Hematopoietic multipotent progenitor cell treated with erythropoietin and hydrocortisone succinate and interleukin-3 and kit ligand, for 4 days (in vitro differentiated cells): ENCODE results near the gene TLN1.

ENCODE experiments used
- DNase-seq: peaks from one replicate; pipeline ENCODE4 v3.0.0-alpha.2; 2015

Gene TLN1

DNA sequence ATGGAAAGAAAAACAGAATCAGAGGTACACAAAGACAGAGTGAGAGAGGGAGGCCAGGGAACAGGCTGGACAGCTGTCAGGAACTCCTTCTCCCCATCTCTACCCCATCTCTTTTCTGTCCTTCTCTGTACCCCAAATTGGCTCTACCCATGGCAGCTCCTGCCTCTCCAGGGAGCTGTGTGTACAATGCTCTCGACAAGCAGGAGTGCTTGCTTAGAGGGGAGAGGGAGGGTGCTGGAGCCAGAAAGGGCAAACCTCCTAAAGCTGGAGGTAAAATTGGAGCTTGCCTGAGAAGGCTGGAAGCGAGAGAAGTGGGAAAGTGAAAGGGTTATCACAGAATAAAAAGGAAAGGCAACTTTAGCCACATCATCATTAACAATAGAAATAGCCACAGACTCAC is 48.7 kb downstream of the TLN1 start:
- DNase-seq, result no peak

DNA sequence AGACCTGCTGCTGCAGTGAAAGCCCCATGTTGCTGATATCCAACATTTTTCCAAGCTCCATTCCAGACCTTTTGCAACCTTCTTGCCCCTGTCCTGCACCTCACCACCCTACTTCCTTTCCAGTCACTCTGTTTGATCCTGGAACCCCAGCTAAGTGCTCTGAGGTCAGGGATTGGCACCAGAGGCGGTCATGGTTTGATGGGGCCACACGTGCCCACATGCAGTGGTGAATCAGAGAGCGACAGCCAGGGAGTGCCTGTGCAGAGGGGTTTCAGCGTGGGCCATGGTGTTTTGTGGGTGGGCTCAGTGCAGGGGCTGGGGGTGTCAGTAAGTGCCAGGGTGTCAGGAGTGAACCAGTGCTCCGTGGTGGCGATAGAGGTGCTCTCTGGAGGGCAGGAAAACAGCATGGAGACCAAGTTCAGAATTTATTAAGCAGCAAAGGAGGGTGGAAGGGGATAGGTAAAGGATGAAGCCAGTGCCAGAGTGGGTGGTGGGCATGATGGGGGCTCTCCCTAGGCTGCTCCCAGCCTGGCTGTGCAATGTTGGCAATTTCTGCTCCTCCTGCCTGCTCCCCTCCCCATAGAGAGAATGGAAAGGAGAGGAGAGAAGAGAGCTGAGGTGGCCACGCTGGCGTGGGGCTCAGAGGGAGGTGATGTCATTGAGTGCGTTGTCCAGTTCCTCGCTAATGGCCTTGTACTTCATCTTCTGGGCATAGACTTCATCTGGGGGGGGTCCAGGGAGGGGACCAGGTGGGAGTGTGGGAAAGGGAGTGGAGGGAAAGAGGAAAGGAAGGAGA is 49.3 kb downstream of the TLN1 start:
- DNase-seq, result no peak

- no peak for DNase-seq
Observed at GRCh38 chr9:35682051-35682450, 49.9 kb downstream of the TLN1 start.

GRCh38 chr9:35681341-35682002 is 50.5 kb downstream of the TLN1 start:
- DNase-seq, result no peak

- DNase-seq, result no peak
Observed at GRCh38 chr9:35680331-35681105, 51.5 kb downstream of the TLN1 start.

GRCh38 chr9:35679766-35680330 is 52.1 kb downstream of the TLN1 start:
- DNase-seq, result no peak

GRCh38 chr9:35679091-35679490 is 52.9 kb downstream of the TLN1 start:
- no peak for DNase-seq

GRCh38 chr9:35675732-35676392 is 56.1 kb downstream of the TLN1 start:
- DNase-seq, result peak; percentile 50

- DNase-seq, result no peak
Observed at GRCh38 chr9:35675204-35675603, 56.8 kb downstream of the TLN1 start.

DNA sequence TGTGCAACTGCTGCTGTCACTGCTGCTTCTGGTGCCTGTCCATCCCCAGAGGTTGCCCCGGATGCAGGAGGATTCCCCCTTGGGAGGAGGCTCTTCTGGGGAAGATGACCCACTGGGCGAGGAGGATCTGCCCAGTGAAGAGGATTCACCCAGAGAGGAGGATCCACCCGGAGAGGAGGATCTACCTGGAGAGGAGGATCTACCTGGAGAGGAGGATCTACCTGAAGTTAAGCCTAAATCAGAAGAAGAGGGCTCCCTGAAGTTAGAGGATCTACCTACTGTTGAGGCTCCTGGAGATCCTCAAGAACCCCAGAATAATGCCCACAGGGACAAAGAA is 58.0 kb downstream of the TLN1 start:
- DNase-seq, result no peak

GRCh38 chr9:35673132-35674024 is 58.6 kb downstream of the TLN1 start, which contains the start of gene CA9:
Gene CA9, plus strand, starts transcription at chr9:35673928. Its CDS starts 32 bp downstream, at chr9:35673960.
- no peak for DNase-seq

DNA sequence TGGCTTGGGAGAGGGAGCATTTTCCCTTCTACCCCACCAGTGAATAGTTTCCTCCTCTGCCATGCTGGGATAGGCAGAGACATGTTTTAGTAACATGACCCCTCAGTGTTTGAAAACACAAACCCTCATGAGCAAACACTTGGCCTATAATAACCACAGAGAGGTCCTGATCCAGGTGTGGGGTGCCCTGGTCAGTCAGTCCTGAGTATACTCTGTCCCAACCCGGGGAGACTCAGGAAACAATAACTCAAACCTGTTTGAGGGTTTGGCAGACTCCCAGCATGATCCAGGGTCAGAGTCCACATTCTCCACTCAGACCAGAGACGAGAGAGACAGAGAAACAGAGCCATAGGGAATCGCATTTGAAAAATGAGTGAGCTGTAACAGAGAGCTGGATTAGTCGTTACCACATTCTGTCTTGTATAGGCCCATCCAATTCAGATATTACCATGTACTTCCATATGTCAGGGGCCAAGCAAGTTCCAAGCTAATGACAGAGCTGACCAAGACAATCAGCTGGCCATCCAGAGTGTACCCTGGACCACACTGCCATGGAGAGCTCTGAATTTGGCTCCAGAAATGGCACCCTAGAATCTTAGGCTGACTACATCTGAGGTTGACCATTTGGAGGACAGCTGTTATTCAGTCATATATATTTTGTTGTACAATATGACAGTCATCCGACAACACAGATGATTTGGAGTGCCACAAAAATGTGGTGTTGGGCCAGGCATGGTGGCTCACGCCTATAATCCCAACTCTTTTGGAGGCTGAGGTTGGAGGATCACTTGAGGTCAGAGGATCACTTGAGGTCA is 62.5 kb downstream of the TLN1 start:
- no peak for DNase-seq

GRCh38 chr9:35667939-35668338 is 64.1 kb downstream of the TLN1 start:
- no peak for DNase-seq

DNA sequence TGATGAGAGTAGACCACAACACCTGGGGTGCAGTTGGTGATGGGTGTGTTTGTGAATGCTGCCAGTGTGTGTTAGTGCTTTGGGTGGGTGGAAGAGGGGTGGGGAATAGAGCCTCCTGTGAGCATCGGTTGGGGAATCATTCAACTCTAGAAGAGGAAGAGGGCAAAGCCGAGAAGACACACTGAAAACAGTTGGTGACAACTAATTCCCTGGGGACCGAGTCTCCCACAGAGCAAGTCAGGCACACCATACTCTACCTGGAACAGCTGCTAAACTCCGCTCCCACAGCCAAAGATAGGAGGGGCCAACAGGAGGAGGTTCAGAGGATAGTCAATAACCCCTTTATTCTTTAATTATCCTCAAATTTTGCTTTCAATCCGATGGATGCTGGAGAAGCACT is 65.4 kb downstream of the TLN1 start:
- no peak for DNase-seq

DNA sequence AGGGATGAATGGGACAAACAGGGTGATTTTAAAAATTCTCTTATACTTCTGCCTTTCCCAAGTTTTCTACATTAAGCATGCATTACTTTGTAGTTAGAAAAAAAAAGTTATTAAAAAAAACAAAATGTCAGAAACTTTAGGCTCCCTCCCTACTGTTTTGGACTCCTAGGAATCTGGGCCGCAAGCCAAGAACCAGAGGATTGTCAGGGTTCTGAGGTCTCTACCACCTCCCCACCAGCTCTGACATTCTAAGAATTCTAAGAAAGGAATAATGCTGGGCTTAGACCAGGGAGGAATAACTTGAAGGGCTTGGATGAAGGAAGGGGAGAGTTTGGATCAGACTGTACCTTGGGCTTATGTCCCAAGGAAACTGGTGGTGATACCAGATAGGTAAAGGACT is 66.0 kb downstream of the TLN1 start:
- DNase-seq, result no peak

- no peak for DNase-seq
Observed at GRCh38 chr9:35665471-35665818, 66.5 kb downstream of the TLN1 start.

GRCh38 chr9:35664531-35665470 is 67.2 kb downstream of the TLN1 start, which contains the start of gene ARHGEF39:
Gene ARHGEF39, minus strand, starts transcription at chr9:35665195. Its CDS starts 26 bp downstream, at chr9:35665169.
- DNase-seq, result peak; percentile 92

DNA sequence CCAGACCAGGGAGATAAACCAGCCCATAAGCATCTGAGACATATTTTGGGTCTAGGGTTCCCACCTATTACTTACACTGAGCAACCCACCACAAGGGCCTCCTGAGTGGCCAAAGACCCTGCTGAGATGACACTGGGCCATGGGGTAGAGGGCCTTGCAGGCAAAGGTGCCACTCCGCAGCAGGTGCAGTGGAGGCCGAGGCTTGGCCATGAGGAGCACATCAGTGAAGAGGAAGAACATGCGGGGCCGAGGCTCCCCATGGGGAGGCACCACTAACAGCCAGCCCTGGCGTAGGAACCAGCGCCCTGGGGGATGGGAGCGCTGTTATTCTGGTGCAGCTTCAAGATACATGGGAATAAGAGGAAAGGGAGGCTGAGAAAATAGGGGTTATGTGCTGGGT is 69.6 kb downstream of the TLN1 start:
- DNase-seq, result no peak

GRCh38 chr9:35661756-35662350 is 70.1 kb downstream of the TLN1 start:
- DNase-seq, result no peak
